ENCODE results near the gene RPS21. TPM values are rescaled to one million over a fixed set of nuclear protein-coding genes. Genes with fewer than 3 reads are reported as not detected.

RPS21 gene
- total and polyA plus RNA-seq, 2 of the 13 experiments (the other 11 are each of a cell fraction or from before 2014, with no cell fraction given), result 2,647 to 11,063 TPM

- H3K9me3 ChIP-seq (ENCODE audit: low read length), result no peaks in the 10 kb centered on the region
- intact Hi-C loops (cut with micrococcal nuclease; ENCODE audit: unreplicated experiment), result no loop called here
- no peaks in the 10 kb centered on the region for H3K36me3 ChIP-seq (replicated peaks in 1 of 2; ENCODE audit: control insufficient read depth in 1 of 2, insufficient read depth in 2 of 2, low read length in 2 of 2)
- no peak for TF ChIP-seq ZNF333 (CRISPR knock-in tag; IDR thresholded peaks at IDR 0.05; ENCODE audit: borderline replicate concordance)
- no peak for TF ChIP-seq BRF2 (CRISPR knock-in tag; IDR thresholded peaks at IDR 0.05)
- no peak for TF ChIP-seq PLRG1 (conservative IDR thresholded peaks at IDR 0.05)
- TF ChIP-seq RNF2 (conservative IDR thresholded peaks at IDR 0.05; ENCODE audit: low read depth), result no peak
- TF ChIP-seq ATAD3A (CRISPR knock-in tag; IDR thresholded peaks at IDR 0.05), result no peak
- no peak for TF ChIP-seq PREB (CRISPR knock-in tag; IDR thresholded peaks at IDR 0.05)
- TF ChIP-seq MAX (IDR thresholded peaks at IDR 0.05), result no peak
- no peak for TF ChIP-seq ZSCAN12 (CRISPR knock-in tag; IDR thresholded peaks at IDR 0.05)
- TF ChIP-seq ATF7 (IDR thresholded peaks at IDR 0.05), result no peak
- no peak for TF ChIP-seq ATF7 (CRISPR knock-in tag; IDR thresholded peaks at IDR 0.05)
- no peak for TF ChIP-seq PCBP1 (IDR thresholded peaks at IDR 0.05; ENCODE audit: borderline replicate concordance, low read depth, low read length)
- TF ChIP-seq UBTF (CRISPR knock-in tag; IDR thresholded peaks at IDR 0.05), result no peak
- TF ChIP-seq GABPA (IDR thresholded peaks at IDR 0.05; ENCODE audit: low read depth, low read length), result no peak
- TF ChIP-seq GABPA (CRISPR knock-in tag; IDR thresholded peaks at IDR 0.05; ENCODE audit: low read depth), result no peak
- no peak for TF ChIP-seq TBX3 (IDR thresholded peaks at IDR 0.05; ENCODE audit: borderline replicate concordance)
- TF ChIP-seq SNAPC5 (CRISPR knock-in tag; IDR thresholded peaks at IDR 0.05; ENCODE audit: borderline replicate concordance), result no peak
- no peak for TF ChIP-seq SMAD9 (CRISPR knock-in tag; IDR thresholded peaks at IDR 0.05)
- no peak for TF ChIP-seq SUZ12 (IDR thresholded peaks at IDR 0.05; ENCODE audit: low read depth, low read length)
- no peak for TF ChIP-seq IRF2 (CRISPR knock-in tag; IDR thresholded peaks at IDR 0.05)
- no peak for TF ChIP-seq ZNF879 (CRISPR knock-in tag; IDR thresholded peaks at IDR 0.05)
- CTCF ChIA-PET (ENCODE audit: low intra/inter-chr PET ratio, low total read pairs), result no interaction called here
- in situ Hi-C loops (cut with HindIII; ENCODE audit: extremely low pct_ligation_motif_present, low pct_unique_long_range_greater_than_20kb), result no loop called here
- no peak overlapping the region for H3K4me3 ChIP-seq (replicated peaks in 1 of 3; ENCODE audit: insufficient read depth in 1 of 3, low read depth in 2 of 3, low read length in 3 of 3)
- no peak overlapping the region for H2AFZ ChIP-seq (ENCODE audit: low read length)
- H3K9ac ChIP-seq (ENCODE audit: insufficient read depth, low read depth, low read length), result no peak overlapping the region
- no peak overlapping the region for H3K4me2 ChIP-seq (ENCODE audit: low read depth, low read length)
- no TSS peak for BruUV-seq (replicated peaks)
- FAIRE-seq, result no peak
- H3K27ac ChIP-seq (ENCODE audit: extremely low read length, insufficient read depth, low read length), result no peak overlapping the region
- POLR2A ChIA-PET, result no interaction called here
- H3K4me1 ChIP-seq (ENCODE audit: insufficient read depth, low read length), result peaks cover 32% of the 10 kb centered on the region
- no peak for ATAC-seq
- no peak for DNase-seq (ENCODE audit: low spot score)
- no peaks in the 10 kb centered on the region for H4K20me1 ChIP-seq (ENCODE audit: insufficient read depth, low read length)
- no peaks in the 10 kb centered on the region for H3K79me2 ChIP-seq (ENCODE audit: insufficient read depth, low read length)
- 53% methylated on average over 23 of the region's 24 CpGs for WGBS (ENCODE audit: low lambda C conversion rate)
- peaks cover 19 to 61% of the 10 kb centered on the region in 2 experiments; a peak in 4 of 5 replicates for H3K27me3 ChIP-seq (ENCODE audit: control insufficient read depth in 1 of 2, insufficient read depth in 2 of 2, low read length in 2 of 2)
Measured at GRCh38 chr20:62415354-62416111, 28.6 kb downstream of the RPS21 start.

All from HepG2 (cell line).